Muscle of leg (tissue), 11 donors: ENCODE data around the gene CRYBG2. TPM values are rescaled to one million over a fixed set of nuclear protein-coding genes. Genes with fewer than 3 reads are reported as not detected.
"Not testable (repeated sequence)": the region's sequence is repeated elsewhere in the genome, so short reads cannot be mapped to it uniquely, and the experiment has no call there.

Source experiments
- DNase-seq: peaks from one replicate; pipeline ENCODE4 v3.0.0; 2013
- H3K27ac ChIP-seq: one replicate; pipeline ENCODE4 v1.5.1; 2013; ENCODE audit warnings: mild to moderate bottlenecking, low read length, control low read depth
- H3K27me3 ChIP-seq: one replicate; pipeline ENCODE4 v1.6.1; 2013; ENCODE audit warnings: low read length; ENCODE audit not compliant: control insufficient read depth, insufficient read depth
- H3K36me3 ChIP-seq: one replicate; pipeline ENCODE4 v1.6.1; 2013; ENCODE audit warnings: low read length; ENCODE audit not compliant: control insufficient read depth, insufficient read depth
- H3K4me1 ChIP-seq: one replicate; pipeline ENCODE4 v1.6.1; 2013; ENCODE audit warnings: low read length; ENCODE audit not compliant: control insufficient read depth, insufficient read depth
- H3K4me3 ChIP-seq: one replicate; pipeline ENCODE4 v1.5.1; 2013; ENCODE audit warnings: low read length, control low read depth
- H3K9me3 ChIP-seq: replicated peaks from 2 replicates; pipeline ENCODE4 v1.6.1; 2013; ENCODE audit warnings: low read depth, low read length; ENCODE audit not compliant: control insufficient read depth
- WGBS: methylation state at CpG from one replicate; pipeline ENCODE4 v1.1.5; 2013; ENCODE audit warnings: missing lambda C conversion rate; ENCODE audit not compliant: insufficient coverage; 5-methylcytosine and 5-hydroxymethylcytosine counted together
- polyA plus RNA-seq, 8 donors: library from polyadenylated mRNA; unstranded; fragments of 120-200 nt; gene quantifications; one replicate each; pipeline versions ENCODE4 v1.2.1 to v1.2.3, GENCODE V29; 2013; ENCODE audit warnings: inconsistent platforms in 1 of 8, low replicate concordance in 1 of 8; ENCODE audit not compliant: insufficient read length in 8 of 8, insufficient read depth in 1 of 8
- total RNA-seq: library from RNA; stranded (reverse); fragments of 120-200 nt; gene quantifications from one replicate; pipeline ENCODE4 v1.2.4, GENCODE V29; 2013

The CRYBG2 gene
- total and polyA plus RNA-seq, 9 donors: 0.07 to 1.6 (median 0.20) TPM; not detected in 4

DNA sequence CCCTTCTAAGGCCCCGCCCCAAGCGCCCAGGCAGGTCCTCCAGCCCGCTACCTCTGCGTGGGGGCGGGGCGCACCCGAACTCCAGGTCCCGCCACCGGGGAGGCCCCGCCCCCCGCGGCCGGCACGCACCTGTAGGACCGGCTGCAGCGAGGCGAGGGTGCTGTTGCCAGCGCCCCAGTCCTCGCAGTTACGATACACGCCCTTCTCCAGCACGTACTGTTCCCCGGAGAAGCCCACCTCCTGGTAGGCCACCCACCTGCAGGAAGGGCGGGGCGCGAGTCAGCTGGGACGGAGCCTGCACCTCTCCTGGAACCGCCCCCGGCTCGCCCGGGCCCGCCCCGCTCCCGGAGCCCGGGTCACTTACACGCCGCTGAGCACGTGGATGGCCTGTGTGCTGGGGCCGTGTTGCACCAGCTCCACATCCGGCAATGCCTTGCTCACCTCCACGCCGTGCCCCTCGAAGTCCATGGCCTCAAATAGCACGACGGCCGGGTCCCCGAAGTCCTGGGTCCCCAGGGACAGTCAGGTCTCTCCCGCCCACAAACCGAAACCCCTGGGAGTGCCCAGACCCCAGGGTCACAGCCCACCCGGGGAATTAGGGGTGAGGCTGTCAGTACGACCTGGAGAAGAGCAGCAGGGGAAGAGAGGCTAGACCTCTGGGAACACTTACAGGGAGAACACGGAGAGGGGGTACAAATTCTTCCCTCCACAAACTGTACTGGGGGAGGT lies 17.3 kb downstream of the CRYBG2 start:
- Histone ChIP-seq H3K9me3 (no peaks in the 10 kb centered on the region), H3K36me3 (no peaks in the 10 kb centered on the region), H3K4me1 (peaks cover 11% of the 10 kb centered on the region), H3K27me3 (peaks cover 39% of the 10 kb centered on the region), H3K4me3 (peak overlapping the region; percentile 33), H3K27ac (no peak overlapping the region)
- 7% methylated on average over 51 of the region's 52 CpGs for WGBS
- DNase-seq: peak; percentile 22

DNA sequence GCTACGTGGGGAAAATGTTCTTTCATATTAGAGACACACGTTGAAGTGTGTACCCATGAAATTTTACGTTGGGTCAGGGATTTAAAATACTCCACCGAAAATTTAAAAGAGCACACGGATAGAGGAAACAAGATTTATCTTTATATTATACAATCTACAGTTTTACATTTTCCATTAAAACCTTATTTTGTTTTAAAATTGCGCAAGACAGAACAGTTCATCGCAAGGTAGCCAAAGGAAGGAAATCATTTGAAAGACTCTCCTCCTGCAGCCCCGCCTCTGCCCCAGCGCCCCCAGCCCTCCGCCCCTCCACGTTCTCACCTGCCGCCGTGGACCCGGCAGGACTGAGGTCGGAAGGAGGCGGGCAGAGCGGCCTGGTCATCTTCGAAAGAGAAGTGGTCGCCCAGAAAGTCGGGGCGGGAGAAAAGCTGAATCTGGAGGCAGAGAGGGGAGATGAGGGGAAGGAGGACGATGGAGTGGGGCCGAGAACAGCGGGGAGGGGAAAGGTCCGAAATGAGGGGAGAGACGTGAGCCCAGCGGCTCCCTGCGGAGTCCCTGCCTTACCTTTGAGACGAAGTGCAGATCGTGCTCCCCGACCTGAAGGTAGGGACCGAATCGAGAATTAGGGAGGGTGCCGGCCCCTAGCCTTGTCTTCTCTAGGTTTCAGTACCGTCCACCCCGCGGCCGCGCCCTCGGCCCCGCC lies 18.0 kb downstream of the CRYBG2 start:
- Histone ChIP-seq H3K27me3 (peaks cover 39% of the 10 kb centered on the region), H3K9me3 (no peaks in the 10 kb centered on the region), H3K36me3 (no peaks in the 10 kb centered on the region), H3K4me1 (peaks cover 11% of the 10 kb centered on the region), H3K4me3 (peak overlapping the region; percentile 33), H3K27ac (no peak overlapping the region)
- DNase-seq: no peak
- WGBS: under 1% methylated on average over 29 of the region's 41 CpGs

DNA sequence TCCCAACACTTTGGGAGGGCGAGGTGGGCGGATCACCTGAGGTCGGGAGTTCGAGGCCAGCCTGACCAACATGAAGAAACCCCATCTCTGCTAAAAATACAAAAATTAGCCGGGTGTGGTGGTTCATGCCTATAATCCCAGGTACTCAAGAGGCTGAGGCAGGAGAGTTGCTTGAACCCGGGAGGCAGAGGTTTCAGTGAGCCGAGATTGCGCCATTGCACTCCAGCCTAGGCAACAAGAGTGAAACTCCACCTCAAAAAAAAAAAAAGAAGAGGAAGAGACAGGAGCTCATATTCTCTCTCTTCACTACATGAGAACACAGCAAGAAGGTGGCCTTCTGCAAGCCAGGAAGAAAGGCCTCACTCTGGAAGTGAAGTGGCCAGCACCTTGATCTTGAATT lies 20.6 kb downstream of the CRYBG2 start:
- not testable (repeated sequence) for H3K36me3 ChIP-seq, H3K4me3 ChIP-seq, H3K27ac ChIP-seq, H3K9me3 ChIP-seq, H3K4me1 ChIP-seq, DNase-seq
- H3K27me3 ChIP-seq: peaks cover 37% of the 10 kb centered on the region
- WGBS: no CpG with 5 or more reads among the region's 8 CpGs

DNA sequence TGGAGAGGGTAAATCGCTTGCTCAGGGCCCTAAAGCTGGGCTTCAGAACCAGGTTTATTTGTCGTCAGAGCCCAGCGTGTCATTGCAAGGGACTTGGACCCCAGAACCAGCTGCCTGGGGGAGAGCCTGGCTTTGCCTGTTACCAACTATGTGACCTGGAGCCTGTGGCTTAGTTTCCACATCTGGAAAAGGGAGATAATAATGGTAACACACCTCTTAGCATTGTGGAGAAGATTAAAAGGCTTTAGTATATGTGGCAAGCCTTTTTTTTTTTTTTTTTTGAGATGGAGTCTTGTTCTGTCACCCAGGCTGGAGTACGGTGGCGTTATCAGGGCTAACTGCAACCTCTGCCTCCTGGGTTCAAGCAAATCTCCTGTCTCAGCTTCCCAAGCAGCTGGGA lies 23.7 kb downstream of the CRYBG2 start:
- no peak overlapping the region for H3K4me3 ChIP-seq
- no peaks in the 10 kb centered on the region for H3K9me3 ChIP-seq
- no peak for DNase-seq
- H3K27me3 ChIP-seq: peaks cover 11% of the 10 kb centered on the region
- H3K36me3 ChIP-seq: no peaks in the 10 kb centered on the region
- H3K4me1 ChIP-seq: no peaks in the 10 kb centered on the region
- 81% methylated on average over 5 of the region's 5 CpGs for WGBS
- H3K27ac ChIP-seq: no peak overlapping the region

DNA sequence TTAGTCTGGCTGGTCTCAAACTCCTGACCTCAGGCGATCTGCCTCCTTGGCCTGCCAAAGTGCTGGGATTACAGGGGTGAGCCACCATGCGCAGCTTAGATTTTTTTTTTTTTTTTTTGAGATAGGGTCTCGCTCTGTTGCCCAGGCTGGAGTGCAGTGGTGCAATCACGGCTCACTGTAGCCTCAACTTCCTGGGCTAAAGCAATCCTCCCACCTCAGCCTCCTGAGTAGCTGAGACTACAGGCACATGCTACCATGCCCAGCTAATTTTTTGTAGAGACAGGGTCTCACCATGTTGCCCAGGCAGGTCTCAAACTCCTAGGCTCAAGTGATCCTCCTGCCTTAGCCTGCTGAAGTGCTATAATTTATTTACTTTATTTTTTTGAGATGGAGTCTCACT lies 24.6 kb downstream of the CRYBG2 start:
- not testable (repeated sequence) for H3K36me3 ChIP-seq, H3K4me3 ChIP-seq, H3K27ac ChIP-seq, H3K9me3 ChIP-seq, H3K27me3 ChIP-seq, DNase-seq, H3K4me1 ChIP-seq
- WGBS: 80% methylated on average over 2 of the region's 4 CpGs

DNA sequence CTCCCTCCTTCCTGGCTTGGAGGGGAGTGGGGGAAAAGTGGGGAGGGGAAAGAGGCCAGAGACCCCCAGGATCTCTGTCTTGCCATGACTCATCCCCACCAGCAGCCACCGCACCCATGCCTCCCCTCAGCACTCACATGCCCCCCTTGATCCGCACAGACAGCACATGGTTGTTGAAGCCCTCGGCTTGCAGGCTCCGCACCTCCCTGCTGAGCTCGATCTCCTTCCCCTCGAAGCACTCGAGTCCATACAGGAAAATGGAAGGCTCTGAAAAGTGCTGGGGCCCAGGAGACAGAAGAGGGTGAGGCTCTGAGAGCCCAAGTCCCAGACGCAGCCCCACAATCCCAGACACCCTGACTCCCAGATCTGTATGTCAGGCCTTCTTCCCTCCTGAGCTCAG lies 25.3 kb downstream of the CRYBG2 start:
- Histone ChIP-seq H3K27ac (no peak overlapping the region), H3K4me3 (no peak overlapping the region), H3K9me3 (no peaks in the 10 kb centered on the region), H3K4me1 (no peaks in the 10 kb centered on the region), H3K36me3 (no peaks in the 10 kb centered on the region), H3K27me3 (peaks cover 2% of the 10 kb centered on the region)
- no peak for DNase-seq
- 88% methylated on average over 1 of the region's 8 CpGs for WGBS

DNA sequence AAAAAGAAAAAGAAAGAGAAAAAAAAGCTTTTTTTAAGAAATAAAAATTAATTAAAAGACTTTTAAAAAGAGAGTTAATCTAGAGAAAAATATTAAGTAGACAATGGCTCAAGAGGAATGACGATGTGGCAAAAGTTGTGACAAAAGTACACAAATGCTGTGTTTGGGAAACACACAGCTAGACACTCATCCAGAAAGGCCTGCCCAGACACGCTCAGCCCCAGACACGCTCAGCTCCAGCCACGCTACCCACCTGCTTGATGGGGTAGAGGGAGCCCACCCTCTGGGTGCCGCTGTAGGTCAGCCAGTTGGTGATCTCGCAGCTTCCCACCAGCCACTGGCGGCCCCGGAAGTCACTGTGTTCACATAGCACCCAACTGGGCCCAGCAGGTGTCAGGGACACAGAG lies 26.0 kb downstream of the CRYBG2 start:
- no peak for DNase-seq
- H3K4me3 ChIP-seq: no peak overlapping the region

DNA sequence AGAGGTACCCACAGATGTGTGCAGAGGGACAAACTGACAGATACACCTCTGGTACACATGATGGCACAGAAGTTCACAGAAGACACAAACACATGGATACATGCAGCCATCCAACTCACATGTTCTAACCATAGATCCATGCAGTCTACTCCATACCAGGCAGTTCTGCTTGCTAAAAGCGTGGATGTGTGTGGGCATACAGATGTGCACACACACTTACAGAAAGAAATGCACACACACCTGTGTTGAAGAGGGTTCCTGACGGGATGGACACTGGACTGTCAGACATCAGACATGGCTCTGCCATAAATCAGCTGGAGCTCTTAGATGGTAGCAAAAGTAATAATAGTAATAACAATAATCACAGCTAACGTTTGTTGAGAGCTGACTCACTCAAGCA lies 29.4 kb downstream of the CRYBG2 start:
- Histone ChIP-seq H3K9me3 (no peaks in the 10 kb centered on the region), H3K27ac (no peak overlapping the region), H3K4me1 (peaks cover 4% of the 10 kb centered on the region), H3K27me3 (no peaks in the 10 kb centered on the region), H3K4me3 (no peak overlapping the region), H3K36me3 (no peaks in the 10 kb centered on the region)
- WGBS: no CpG with 5 or more reads among the region's 3 CpGs
- DNase-seq: no peak

More for the DNA sequence above, 26.0 kb downstream of the CRYBG2 start:
- no peak overlapping the region for H3K27ac ChIP-seq
- peaks cover 2% of the 10 kb centered on the region for H3K27me3 ChIP-seq
- H3K9me3 ChIP-seq: no peaks in the 10 kb centered on the region
- WGBS: 67% methylated on average over 3 of the region's 8 CpGs
- no peaks in the 10 kb centered on the region for H3K36me3 ChIP-seq
- no peaks in the 10 kb centered on the region for H3K4me1 ChIP-seq

DNA sequence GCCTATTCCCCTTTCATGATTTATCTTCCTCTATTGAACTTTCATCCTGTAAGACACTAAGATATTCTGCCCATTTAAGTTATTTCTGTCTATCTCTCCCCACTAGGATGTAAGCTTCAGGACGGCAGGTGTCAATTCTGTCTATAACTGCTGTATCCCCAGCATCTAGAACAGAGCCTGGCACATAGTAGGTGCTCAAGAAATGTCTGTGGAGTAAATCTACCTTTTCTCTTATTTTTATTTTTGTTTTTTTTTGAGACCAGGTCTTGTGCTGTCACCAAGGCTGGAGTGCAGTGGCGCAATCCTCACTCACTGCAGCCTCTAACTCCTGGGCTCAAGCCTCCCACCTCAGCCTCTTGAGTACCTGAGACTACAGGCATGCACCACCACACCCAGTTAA lies 30.5 kb downstream of the CRYBG2 start:
- no peak overlapping the region for H3K27ac ChIP-seq
- no peak for DNase-seq
- 100% methylated on average over 1 of the region's 2 CpGs for WGBS

DNA sequence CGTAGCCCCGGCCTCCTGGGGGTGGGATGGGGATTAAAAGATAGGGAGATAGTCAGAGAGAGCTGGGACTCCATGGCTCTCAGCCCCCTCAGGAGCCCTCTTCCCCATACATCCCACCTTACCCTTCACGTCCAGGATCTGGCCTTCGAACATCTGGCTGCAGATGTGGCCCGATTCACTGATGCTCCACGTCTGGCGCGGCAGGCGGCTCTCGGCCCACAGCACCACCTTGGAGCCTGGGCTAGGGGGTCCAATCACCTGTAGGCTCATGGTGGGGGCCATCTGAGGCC lies 31.9 kb downstream of the CRYBG2 start:
- WGBS: 80% methylated on average over 3 of the region's 10 CpGs
- Histone ChIP-seq H3K4me3 (no peak overlapping the region), H3K4me1 (peaks cover 4% of the 10 kb centered on the region), H3K27ac (no peak overlapping the region), H3K36me3 (no peaks in the 10 kb centered on the region), H3K27me3 (no peaks in the 10 kb centered on the region), H3K9me3 (no peaks in the 10 kb centered on the region)
- no peak for DNase-seq

More for the DNA sequence above, 30.5 kb downstream of the CRYBG2 start:
- Histone ChIP-seq H3K36me3 (no peaks in the 10 kb centered on the region), H3K9me3 (no peaks in the 10 kb centered on the region), H3K4me3 (no peak overlapping the region), H3K4me1 (peaks cover 4% of the 10 kb centered on the region), H3K27me3 (no peaks in the 10 kb centered on the region)
